Spleen (tissue), 11 donors: Measurements from ENCODE around the gene SPDYC. TPM values are rescaled to one million over a fixed set of nuclear protein-coding genes. Genes with fewer than 3 reads are reported as not detected.
"Not testable (repeated sequence)": the region's sequence is repeated elsewhere in the genome, so short reads cannot be mapped to it uniquely, and the experiment has no call there.

ENCODE experiments used
- DNase-seq: peaks from one replicate; pipeline ENCODE4 v3.0.0-alpha.2; 2020
- H3K27ac ChIP-seq, 8 donors: fragments of 200-600 bp; sonication (generic) in 7 of 8; 1 replicate in 4 of 8; 2 replicates in 4 of 8; pipeline versions ENCODE4 v1.5.0 to v1.8.0; 2016 to 2021; ENCODE audit warnings: inconsistent platforms in 4 of 8, mild to moderate bottlenecking in 4 of 8, moderate library complexity in 1 of 8
- H3K27me3 ChIP-seq, 7 donors: fragments of 200-600 bp; sonication (generic) in 6 of 7; replicated peaks in 1 of 7; 1 replicate in 4 of 7; 2 replicates in 3 of 7; pipeline versions ENCODE4 v1.5.0 to v1.8.0; 2016 to 2021; ENCODE audit warnings: inconsistent platforms in 3 of 7, mild to moderate bottlenecking in 1 of 7
- H3K36me3 ChIP-seq, 6 donors: fragments of 200-600 bp; sonication (generic) in 5 of 6; 1 replicate in 4 of 6; 2 replicates in 2 of 6; pipeline versions ENCODE4 v1.5.0 to v1.8.0; 2016 to 2021; ENCODE audit warnings: inconsistent platforms in 2 of 6
- H3K4me1 ChIP-seq, 6 donors: fragments of 200-600 bp; sonication (generic) in 5 of 6; 1 replicate in 3 of 6; 2 replicates in 3 of 6; pipeline versions ENCODE4 v1.5.0 to v1.8.0; 2016 to 2021; ENCODE audit warnings: inconsistent platforms in 3 of 6
- H3K4me3 ChIP-seq, 8 donors: fragments of 200-600 bp; sonication (generic) in 7 of 8; 1 replicate in 4 of 8; 2 replicates in 4 of 8; pipeline versions ENCODE4 v1.5.0 to v1.8.0; 2016 to 2021; ENCODE audit warnings: inconsistent platforms in 4 of 8, mild to moderate bottlenecking in 4 of 8, moderate library complexity in 2 of 8
- H3K9me3 ChIP-seq, 8 donors: fragments of 200-600 bp; sonication (generic) in 7 of 8; 1 replicate in 4 of 8; 2 replicates in 4 of 8; pipeline versions ENCODE4 v1.5.0 to v1.8.0; 2016 to 2021; ENCODE audit warnings: inconsistent platforms in 4 of 8
- CTCF ChIP-seq, 11 experiments: fragments of 200-600 bp in 7 of 11; fragments of 450-650 bp in 4 of 11; sonication (generic) in 4 of 11; IDR thresholded peaks in 8 of 11; conservative IDR thresholded peaks in 3 of 11; 1 replicate in 7 of 11; 2 replicates in 4 of 11; pipeline versions ENCODE4 v1.4.0 to v1.8.0; 2016 to 2021; ENCODE audit warnings: antibody characterized with exemption in 11 of 11, inconsistent platforms in 4 of 11, mild to moderate bottlenecking in 1 of 11
- POLR2A ChIP-seq, 3 donors: fragments of 450-650 bp; IDR thresholded peaks; one replicate each; pipeline ENCODE4 v1.5.1; 2017; ENCODE audit warnings: antibody characterized with exemption in 3 of 3, mild to moderate bottlenecking in 1 of 3
- POLR2AphosphoS5 ChIP-seq, 3 donors: sonication (generic); formaldehyde crosslinking; IDR thresholded peaks; one replicate each; pipeline ENCODE4 v1.5.1; 2017; ENCODE audit warnings: antibody characterized with exemption in 3 of 3
- WGBS, 5 donors: extraction: QIAGEN DNeasy Blood & Tissue Kit in 3 of 5; methylation state at CpG; one replicate each; pipeline versions ENCODE4 v1.1.5 to v1.1.7; 2013 to 2018; 5-methylcytosine and 5-hydroxymethylcytosine counted together
- intact Hi-C: fragments of 100-400 bp; cut with DNase I; formaldehyde crosslinking; loops from one replicate; pipeline ENCODE4 v1.15.0; 2023; ENCODE audit warnings: low total_unique reads
- polyA plus RNA-seq, 3 donors: library from polyadenylated mRNA; stranded (reverse); fragments of 200-250 nt; gene quantifications; one replicate each; pipeline ENCODE4 v1.2.1, GENCODE V29; 2013
- total RNA-seq, 7 donors: library from RNA; depleted of rRNA in 3 of 7; stranded (reverse); fragments of >200 nt in 3 of 7; fragmentation: NEBNext Ultra II Directional in 4 of 7; extraction: Animal tissue kit (Norgen Biotek cat#: 25700) in 4 of 7; gene quantifications; one replicate each; pipeline versions ENCODE4 v1.1.0 to v1.2.1, GENCODE V29; 2016 to 2021
- donor health status: healthy with polysubstance abuse.
- donor health status: DM: no; HTN: no; CAD: no; lungs with moderate emphysema.
- donor health status: DM: no; HTN: no; CAD: no.
- donor health status: Bipolar disorder and iron deficiency.
- donor health status: healthy.
- donor health status: DM: no; HTN: no; CAD: no.
- donor health status: DM: yes; HTN: yes; CAD: no.

SPDYC gene
- total and polyA plus RNA-seq, 10 donors, result 0.11 TPM; not detected in 9

- Histone ChIP-seq H3K4me1 (peaks cover 24 to 49% (median 35%) of the 10 kb centered on the region in 6 donors), H3K4me3 (no peak overlapping the region), H3K27me3 (no peaks in the 10 kb centered on the region), H3K36me3 (peaks cover under 1 to 15% (median 12%) of the 10 kb centered on the region in 6 donors), H3K27ac (no peak overlapping the region), H3K9me3 (no peaks in the 10 kb centered on the region)
- TF ChIP-seq CTCF (IDR thresholded peaks at IDR 0.05 in 8 of 11, conservative IDR thresholded peaks at IDR 0.05 in 3 of 11) (no peak), POLR2A (IDR thresholded peaks at IDR 0.05) (no peak)
- intact Hi-C loops, result no loop called here
- peak; percentile 42 for DNase-seq
- 89 to 92% (median 90%) methylated on average over 15 of the region's 15 CpGs for WGBS, 5 donors
Measured at GRCh38 chr11:65136515-65137096, 33.4 kb upstream of the SPDYC start.

- H3K27me3 ChIP-seq, result no peaks in the 10 kb centered on the region
- intact Hi-C loops, result no loop called here
- WGBS, 5 donors, result 60 to 84% (median 67%) methylated on average over 7 of the region's 7 CpGs
- no peak overlapping the region for H3K27ac ChIP-seq
- no peak for DNase-seq
- no peak for TF ChIP-seq POLR2AphosphoS5 (IDR thresholded peaks at IDR 0.05)
- TF ChIP-seq POLR2A (IDR thresholded peaks at IDR 0.05), result no peak
- TF ChIP-seq CTCF (IDR thresholded peaks at IDR 0.05 in 8 of 11, conservative IDR thresholded peaks at IDR 0.05 in 3 of 11), result no peak
- H3K4me1 ChIP-seq, result peaks cover 0 to 22% (median 0%) of the 10 kb centered on the region in 6 donors
- peaks cover 0 to under 1% (median 0%) of the 10 kb centered on the region in 8 donors for H3K9me3 ChIP-seq
- H3K4me3 ChIP-seq, result no peak overlapping the region
- no peaks in the 10 kb centered on the region for H3K36me3 ChIP-seq
Measured at GRCh38 chr11:65141896-65142494, 28.0 kb upstream of the SPDYC start.

- Histone ChIP-seq H3K36me3 (no peaks in the 10 kb centered on the region), H3K27me3 (no peaks in the 10 kb centered on the region), H3K27ac (no peak overlapping the region), H3K4me3 (no peak overlapping the region), H3K4me1 (peaks cover 0 to 47% (median 17%) of the 10 kb centered on the region in 6 donors), H3K9me3 (peaks cover 0 to 8% (median 0%) of the 10 kb centered on the region in 8 donors)
- intact Hi-C loops, result no loop called here
- no peak for TF ChIP-seq CTCF (IDR thresholded peaks at IDR 0.05 in 8 of 11, conservative IDR thresholded peaks at IDR 0.05 in 3 of 11)
- no peak for TF ChIP-seq POLR2AphosphoS5 (IDR thresholded peaks at IDR 0.05)
- no peak for TF ChIP-seq POLR2A (IDR thresholded peaks at IDR 0.05)
- DNase-seq, result no peak
- WGBS, 5 donors, result 77 to 97% (median 88%) methylated on average over 2 of the region's 2 CpGs
Measured at GRCh38 chr11:65147352-65148075, 22.5 kb upstream of the SPDYC start.

GRCh38 chr11:65148657-65149056 lies 21.4 kb upstream of the SPDYC start:
- TF ChIP-seq CTCF (IDR thresholded peaks at IDR 0.05 in 8 of 11, conservative IDR thresholded peaks at IDR 0.05 in 3 of 11) (no peak), POLR2A (IDR thresholded peaks at IDR 0.05) (no peak)
- DNase-seq, result peak; percentile 39
- Histone ChIP-seq H3K27me3 (no peaks in the 10 kb centered on the region), H3K36me3 (no peaks in the 10 kb centered on the region), H3K4me1 (peaks cover 0 to 47% (median 17%) of the 10 kb centered on the region in 6 donors), H3K27ac (no peak overlapping the region), H3K9me3 (peaks cover 0 to 8% (median 0%) of the 10 kb centered on the region in 8 donors), H3K4me3 (no peak overlapping the region)
- WGBS, 5 donors, result 76 to 92% (median 87%) methylated on average over 5 of the region's 5 CpGs
- intact Hi-C loops, result no loop called here

- intact Hi-C loops, H3K36me3 ChIP-seq, H3K27me3 ChIP-seq, H3K9me3 ChIP-seq, DNase-seq, H3K4me3 ChIP-seq: not testable (repeated sequence)
- 67 to 79% (median 76%) methylated on average over 10 of the region's 10 CpGs for WGBS, 5 donors
- Histone ChIP-seq H3K27ac (peak overlapping the region in 7 of 8 donors; percentile 17 to 76 (median 58)), H3K4me1 (peaks cover 0 to 47% (median 17%) of the 10 kb centered on the region in 6 donors)
Measured at GRCh38 chr11:65150131-65150508, 19.9 kb upstream of the SPDYC start.
